Ectodermal cell (in vitro differentiated cells): ENCODE data around the gene ATG2A.

ENCODE experiments used
- H3K27ac ChIP-seq: 2 replicates; pipeline ENCODE4 v1.7.0; 2013; ENCODE audit warnings: mild to moderate bottlenecking, low read depth, low read length; ENCODE audit not compliant: insufficient read depth, poor library complexity, severe bottlenecking
- H3K27me3 ChIP-seq: 2 replicates; pipeline ENCODE4 v1.7.0; 2013; ENCODE audit warnings: mild to moderate bottlenecking, low read length; ENCODE audit not compliant: insufficient read depth, control insufficient read depth, poor library complexity, severe bottlenecking
- H3K36me3 ChIP-seq: one replicate; pipeline ENCODE4 v1.7.0; 2013; ENCODE audit warnings: low read length; ENCODE audit not compliant: control insufficient read depth, insufficient read depth
- H3K4me1 ChIP-seq: one replicate; pipeline ENCODE4 v1.7.0; 2013; ENCODE audit warnings: low read length; ENCODE audit not compliant: control insufficient read depth, insufficient read depth
- H3K4me3 ChIP-seq: 2 replicates; pipeline ENCODE4 v1.7.0; 2013; ENCODE audit warnings: low read depth, low read length, control low read depth; ENCODE audit not compliant: insufficient read depth
- H3K9me3 ChIP-seq: 2 replicates; pipeline ENCODE4 v1.7.0; 2013; ENCODE audit warnings: mild to moderate bottlenecking, low read length, moderate library complexity; ENCODE audit not compliant: control insufficient read depth
- whole genome bisulfite sequencing, 2 experiments: methylation state at CpG; one replicate each; pipeline ENCODE4 v1.1.7; 2013; ENCODE audit warnings: missing lambda C conversion rate in 2 of 2; 5-methylcytosine and 5-hydroxymethylcytosine counted together

ATG2A gene

DNA sequence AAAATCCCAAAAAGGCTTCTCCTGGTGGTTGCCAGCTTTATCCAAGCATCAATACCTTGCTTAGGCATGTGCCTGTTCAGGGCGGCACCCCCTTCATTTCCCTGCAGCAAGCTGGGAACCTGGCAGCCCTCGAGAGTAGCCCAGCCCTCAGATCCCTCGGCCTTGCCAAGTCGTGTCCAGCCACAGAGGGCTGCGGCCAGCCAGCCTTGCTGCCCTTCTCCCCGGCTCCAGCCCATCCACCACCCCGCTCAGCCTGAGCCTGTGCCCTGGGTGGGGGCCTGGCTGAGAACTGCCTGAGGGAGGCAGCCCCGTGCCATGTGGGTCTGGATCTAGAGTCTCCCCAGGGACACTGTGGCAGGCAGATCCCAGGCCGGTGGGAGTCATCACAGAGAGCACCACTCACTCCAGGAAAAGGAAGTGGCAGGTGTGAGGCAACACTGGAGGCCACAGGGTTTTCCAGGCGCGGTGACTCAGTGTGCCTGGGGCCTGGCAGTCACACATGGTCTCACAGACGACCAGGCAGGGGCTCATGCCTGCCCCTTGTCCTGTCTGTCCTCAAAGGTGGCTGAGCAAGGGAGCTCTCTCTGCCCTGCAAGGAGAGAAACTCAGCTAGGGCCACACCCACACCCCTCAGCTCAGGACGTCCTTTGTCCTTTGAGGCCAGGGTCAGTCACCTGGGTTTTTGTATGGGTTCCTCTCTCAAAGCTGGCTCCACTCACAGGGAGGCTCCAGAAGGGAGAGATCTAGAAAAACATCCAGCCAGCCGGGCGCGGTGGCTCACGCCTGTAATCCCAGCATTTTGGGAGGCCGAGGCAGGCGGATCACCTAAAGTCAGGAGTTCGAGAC lies 60.4 kb downstream of the ATG2A start:
- no peak overlapping the region for H3K4me3 ChIP-seq
- no peak overlapping the region for H3K27ac ChIP-seq
- no peaks in the 10 kb centered on the region for H3K4me1 ChIP-seq
- no peaks in the 10 kb centered on the region for H3K9me3 ChIP-seq
- no peaks in the 10 kb centered on the region for H3K27me3 ChIP-seq
- WGBS, 2 experiments, result 89 to 92% methylated on average over 20 of the region's 20 CpGs
- peaks cover 8% of the 10 kb centered on the region for H3K36me3 ChIP-seq

DNA sequence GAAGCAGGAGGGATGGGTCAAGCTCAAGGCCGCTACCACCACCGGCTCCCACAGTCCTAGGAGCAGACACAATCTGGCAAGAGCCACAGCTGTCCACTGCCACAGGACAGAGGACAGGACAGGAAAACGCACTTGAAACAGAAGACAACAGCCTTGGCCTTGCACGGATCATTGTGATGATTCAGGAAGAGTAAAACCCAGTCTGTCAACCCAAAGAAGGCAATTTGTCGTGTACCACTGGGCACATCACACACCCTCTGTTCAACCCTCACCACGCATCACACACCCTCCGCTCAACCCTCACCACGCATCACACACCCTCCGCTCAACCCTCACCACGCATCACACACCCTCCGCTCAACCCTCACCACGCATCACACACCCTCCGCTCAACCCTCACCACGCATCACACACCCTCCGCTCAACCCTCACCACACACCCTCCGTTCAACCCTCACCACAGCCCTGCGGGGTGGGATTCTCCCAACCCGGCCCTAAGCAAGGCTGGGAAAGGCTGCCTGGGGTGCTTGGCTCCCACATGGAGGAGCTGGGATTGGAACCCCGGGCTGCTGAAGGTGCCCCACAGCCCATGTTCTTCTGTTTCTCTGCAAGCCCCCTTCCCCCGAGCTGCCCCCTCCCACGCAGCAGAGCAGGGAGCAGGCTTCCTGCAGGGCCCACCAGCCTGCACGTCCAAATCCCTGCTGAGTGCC lies 61.3 kb downstream of the ATG2A start:
- Histone ChIP-seq H3K36me3 (peaks cover 8% of the 10 kb centered on the region), H3K4me1 (peaks cover 4% of the 10 kb centered on the region), H3K4me3 (no peak overlapping the region), H3K27ac (no peak overlapping the region), H3K27me3 (no peaks in the 10 kb centered on the region), H3K9me3 (no peaks in the 10 kb centered on the region)
- WGBS, 2 experiments, result 94 to 96% methylated on average over 19 to 20 of the region's 22 CpGs

DNA sequence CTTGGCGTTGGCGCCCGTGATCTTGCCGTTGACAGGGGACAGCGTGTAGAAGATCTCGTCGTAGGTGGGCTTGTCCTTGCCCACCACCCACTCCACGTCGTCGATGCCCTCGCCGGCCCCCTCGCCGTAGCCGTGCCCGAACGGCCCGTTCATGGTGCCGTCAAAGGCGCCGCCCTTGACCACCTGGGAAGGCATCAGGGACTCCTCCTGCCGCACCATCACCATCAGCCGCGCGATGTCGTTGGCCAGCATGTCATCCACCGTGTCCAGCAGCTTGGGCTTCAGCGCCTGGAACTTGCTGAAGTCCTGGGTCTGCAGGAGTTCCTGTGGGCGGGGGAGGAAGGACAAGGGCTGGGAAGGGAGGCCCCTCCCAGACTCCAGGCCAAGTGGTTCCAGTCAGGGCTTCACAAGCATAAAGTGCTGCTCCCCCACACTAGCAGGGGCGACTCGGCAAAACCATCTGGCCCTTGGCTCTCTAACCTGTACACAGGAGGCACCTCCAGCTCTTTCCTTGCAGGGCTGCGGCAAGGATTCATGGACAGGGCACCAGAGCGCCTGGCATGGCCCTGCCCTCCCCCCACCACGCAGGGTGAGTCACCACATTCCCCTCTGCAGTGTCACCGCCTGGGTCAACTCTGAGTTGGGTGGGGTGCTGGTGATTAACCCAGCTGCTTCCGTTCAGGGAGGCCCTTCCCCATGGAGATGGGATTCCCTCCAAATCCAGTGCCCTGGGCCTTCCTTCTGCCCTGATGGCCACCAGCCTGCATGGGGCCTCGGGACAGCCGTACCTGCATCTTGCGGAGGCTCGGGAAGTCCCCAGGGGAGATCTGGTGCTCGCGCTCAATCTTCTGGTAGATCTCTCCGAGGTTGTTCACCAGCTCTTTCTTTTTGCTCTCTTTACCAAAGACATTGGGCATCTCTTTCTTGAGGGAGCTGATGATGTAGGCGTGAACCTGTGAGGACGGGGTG lies 62.2 kb downstream of the ATG2A start:
- no peaks in the 10 kb centered on the region for H3K9me3 ChIP-seq
- H3K27ac ChIP-seq, result no peak overlapping the region
- H3K27me3 ChIP-seq, result no peaks in the 10 kb centered on the region
- WGBS, 2 experiments, result 92 to 93% methylated on average over 45 of the region's 45 CpGs
- H3K4me1 ChIP-seq, result peaks cover 4% of the 10 kb centered on the region
- no peak overlapping the region for H3K4me3 ChIP-seq
- peaks cover 8% of the 10 kb centered on the region for H3K36me3 ChIP-seq

DNA sequence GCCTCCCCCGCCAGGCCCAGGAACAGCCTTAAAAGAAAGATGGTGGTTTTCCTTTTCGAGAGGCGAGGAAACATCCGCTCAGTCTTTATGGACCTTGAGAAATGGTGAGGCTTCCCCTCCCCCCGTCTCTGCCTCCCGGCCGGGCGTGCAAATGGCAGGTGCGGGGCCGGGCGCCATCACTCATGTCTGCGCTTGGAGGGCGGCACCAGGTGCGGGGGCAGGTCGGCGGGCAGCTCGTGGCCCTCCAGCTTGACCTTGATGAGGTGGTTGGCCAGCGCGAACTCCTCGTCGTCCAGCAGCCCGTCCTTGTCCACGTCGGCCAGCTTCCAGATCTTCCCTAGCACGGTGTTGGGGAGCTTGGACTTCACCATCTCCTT lies 62.9 kb downstream of the ATG2A start:
- Histone ChIP-seq H3K9me3 (no peaks in the 10 kb centered on the region), H3K4me1 (peaks cover 4% of the 10 kb centered on the region), H3K27ac (no peak overlapping the region), H3K36me3 (peaks cover 8% of the 10 kb centered on the region), H3K4me3 (no peak overlapping the region), H3K27me3 (no peaks in the 10 kb centered on the region)
- WGBS, 2 experiments, result 96 to 97% methylated on average over 25 of the region's 25 CpGs

DNA sequence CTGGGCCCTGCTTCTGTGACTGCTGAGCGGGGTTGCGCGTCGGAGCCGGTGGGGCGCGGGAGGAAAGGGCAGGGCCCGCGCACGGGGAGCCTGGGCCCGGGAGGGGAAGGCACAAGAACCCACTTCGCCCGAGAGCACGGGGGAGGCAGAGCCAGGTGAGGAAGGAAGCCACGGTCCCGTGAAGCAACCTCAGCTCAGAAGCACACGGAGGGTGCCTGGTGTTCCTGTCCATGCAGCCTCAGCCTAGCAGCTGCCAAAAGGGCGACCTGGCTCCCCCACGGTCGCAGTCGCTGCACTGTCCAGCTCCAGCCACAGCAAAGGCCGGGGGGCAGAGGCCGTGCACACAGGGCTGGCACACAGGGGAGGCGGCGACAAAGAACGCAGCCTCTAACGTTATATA lies 63.3 kb downstream of the ATG2A start:
- peaks cover 8% of the 10 kb centered on the region for H3K36me3 ChIP-seq

DNA sequence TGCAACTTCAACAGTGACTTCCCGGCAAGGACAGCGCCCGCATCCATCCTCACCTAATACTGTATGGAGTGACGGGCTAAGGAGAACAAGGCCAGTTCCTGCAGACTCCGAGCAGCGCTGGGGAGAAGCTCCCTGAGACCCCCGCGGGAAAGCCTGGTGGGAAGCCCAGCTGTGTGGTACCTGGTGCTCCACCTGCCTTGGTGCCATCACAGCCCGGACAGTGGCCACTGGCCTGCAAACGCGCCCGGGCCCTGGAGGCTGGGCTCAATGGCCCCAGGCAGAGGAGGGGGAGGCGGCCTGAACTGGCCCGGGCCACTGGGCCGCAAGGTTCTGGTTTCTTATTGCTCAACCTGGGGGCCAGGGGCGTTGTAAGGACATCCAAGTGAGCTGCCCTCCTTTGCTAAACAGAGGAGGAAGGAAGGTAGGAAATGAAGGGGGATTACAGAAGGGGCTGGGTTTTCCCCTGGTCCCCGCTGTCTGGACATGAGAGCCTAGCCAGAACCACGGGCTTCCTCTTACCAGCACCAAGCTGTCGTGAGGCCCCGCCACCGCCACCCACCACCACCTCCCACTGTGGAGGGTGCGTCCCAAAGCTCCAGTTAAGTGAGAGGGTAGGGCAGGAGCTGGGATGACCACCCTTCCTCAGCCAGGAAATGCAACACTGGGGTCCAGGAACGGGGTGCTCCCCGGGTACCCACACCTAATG lies 64.1 kb downstream of the ATG2A start:
- 90% methylated on average over 24 of the region's 24 CpGs for WGBS, 2 experiments
- Histone ChIP-seq H3K4me1 (peaks cover 4% of the 10 kb centered on the region), H3K9me3 (no peaks in the 10 kb centered on the region), H3K27me3 (no peaks in the 10 kb centered on the region), H3K4me3 (no peak overlapping the region), H3K27ac (no peak overlapping the region), H3K36me3 (peaks cover 8% of the 10 kb centered on the region)

More for the DNA sequence above, 63.3 kb downstream of the ATG2A start:
- H3K27ac ChIP-seq, result no peak overlapping the region
- no peaks in the 10 kb centered on the region for H3K9me3 ChIP-seq
- 91 to 92% methylated on average over 27 of the region's 27 CpGs for whole genome bisulfite sequencing, 2 experiments
- H3K4me1 ChIP-seq, result peaks cover 4% of the 10 kb centered on the region
- no peak overlapping the region for H3K4me3 ChIP-seq
- no peaks in the 10 kb centered on the region for H3K27me3 ChIP-seq

DNA sequence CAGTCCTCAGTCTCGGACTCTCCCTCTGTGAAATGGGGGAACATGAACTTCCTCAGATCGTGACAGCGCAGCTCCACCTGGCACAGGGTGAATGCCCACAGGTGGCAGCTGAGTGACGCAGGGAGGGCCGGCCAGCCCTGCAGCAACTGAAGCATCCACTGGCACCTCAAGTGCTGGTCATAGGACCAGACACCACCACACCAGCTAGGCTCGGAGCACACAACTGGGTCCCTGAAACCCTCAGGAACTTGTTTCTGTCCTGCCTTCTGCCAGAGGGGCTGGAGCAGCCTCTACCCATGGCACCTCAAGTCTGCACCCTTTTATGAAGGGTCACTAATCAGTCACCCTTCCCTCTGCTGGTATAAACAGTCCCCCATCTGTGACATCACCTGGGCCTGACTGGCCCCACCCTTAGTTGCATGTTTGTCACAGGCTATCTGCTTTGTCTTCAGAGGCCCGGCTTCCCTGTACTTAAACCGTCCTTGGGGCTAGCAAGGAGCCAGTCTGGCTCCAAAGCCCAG lies 65.1 kb downstream of the ATG2A start:
- 94% methylated on average over 8 of the region's 8 CpGs for WGBS, 2 experiments
- H3K27ac ChIP-seq, result no peak overlapping the region
- H3K36me3 ChIP-seq, result peaks cover 8% of the 10 kb centered on the region
- H3K27me3 ChIP-seq, result no peaks in the 10 kb centered on the region
- H3K9me3 ChIP-seq, result no peaks in the 10 kb centered on the region
- no peak overlapping the region for H3K4me3 ChIP-seq
- H3K4me1 ChIP-seq, result peaks cover 4% of the 10 kb centered on the region

DNA sequence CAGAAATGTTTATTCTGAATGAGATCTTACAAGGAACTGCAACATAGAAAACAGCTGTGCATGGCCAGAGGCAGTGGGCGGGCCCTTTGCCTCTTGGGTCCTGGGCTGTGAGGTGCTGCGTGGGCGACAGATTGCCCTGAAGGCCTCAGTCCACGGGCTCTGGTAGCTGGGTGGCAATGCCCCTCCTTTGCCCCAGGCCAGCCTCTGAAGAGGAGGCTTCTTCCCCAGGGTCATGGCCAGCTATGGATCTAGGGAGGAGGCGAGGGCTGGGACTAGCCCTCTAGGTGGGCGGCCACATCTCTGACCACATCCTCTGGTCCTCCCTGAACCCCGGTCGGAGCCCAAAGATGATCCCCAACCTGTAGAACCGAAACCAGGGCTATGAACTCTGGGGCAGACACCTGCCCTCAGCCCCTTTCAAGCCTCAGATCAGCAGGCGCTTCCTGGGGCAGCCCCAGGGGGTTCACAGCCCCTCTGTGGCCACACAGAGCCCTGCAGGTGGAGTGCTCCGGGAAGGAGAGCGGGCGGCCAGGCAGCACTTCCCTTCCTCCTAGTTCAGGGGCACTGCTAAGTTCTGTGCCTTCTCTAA lies 65.9 kb downstream of the ATG2A start:
- no peak overlapping the region for H3K27ac ChIP-seq
- WGBS, 2 experiments, result 66 to 71% methylated on average over 13 of the region's 13 CpGs
- no peaks in the 10 kb centered on the region for H3K27me3 ChIP-seq

More for the DNA sequence above, 65.9 kb downstream of the ATG2A start:
- Histone ChIP-seq H3K4me1 (peaks cover 4% of the 10 kb centered on the region), H3K36me3 (peaks cover 8% of the 10 kb centered on the region), H3K9me3 (no peaks in the 10 kb centered on the region), H3K4me3 (no peak overlapping the region)
